Measurements from ENCODE around the gene TPPP. TPM values are rescaled to one million over a fixed set of nuclear protein-coding genes. Genes with fewer than 3 reads are reported as not detected.
"Not testable (repeated sequence)": the region's sequence is repeated elsewhere in the genome, so short reads cannot be mapped to it uniquely, and the experiment has no call there.

Gene TPPP
- total RNA-seq, 1 experiment from 2014 or later: 1.8 TPM

GRCh38 chr5:681317-682191 lies 11.6 kb downstream of the TPPP start:
- POLR2A ChIA-PET; H3K36me3 Mint-ChIP-seq; H3K9me3 Mint-ChIP-seq; H3K27me3 Mint-ChIP-seq (ENCODE audit: low read depth); H3K4me3 Mint-ChIP-seq; H3K27ac Mint-ChIP-seq; H3K4me1 Mint-ChIP-seq; ATAC-seq; DNase-seq (ENCODE audit: low spot score); CTCF ChIA-PET: not testable (repeated sequence)

- H3K4me3 Mint-ChIP-seq; POLR2A ChIA-PET; H3K36me3 Mint-ChIP-seq; H3K27ac Mint-ChIP-seq; CTCF ChIA-PET; H3K4me1 Mint-ChIP-seq; DNase-seq (ENCODE audit: low spot score); H3K9me3 Mint-ChIP-seq; ATAC-seq: not testable (repeated sequence)
- H3K27me3 Mint-ChIP-seq (ENCODE audit: low read depth): peaks cover 12% of the 10 kb centered on the region
Measured at GRCh38 chr5:680836-681235, 12.3 kb downstream of the TPPP start.

- peaks cover 14% of the 10 kb centered on the region for H3K27me3 Mint-ChIP-seq (ENCODE audit: low read depth)
- H3K4me3 Mint-ChIP-seq; DNase-seq (ENCODE audit: low spot score); CTCF ChIA-PET; ATAC-seq; H3K4me1 Mint-ChIP-seq; H3K9me3 Mint-ChIP-seq; H3K36me3 Mint-ChIP-seq; H3K27ac Mint-ChIP-seq; POLR2A ChIA-PET: not testable (repeated sequence)
Measured at GRCh38 chr5:680118-680795, 12.9 kb downstream of the TPPP start.

- ATAC-seq; H3K27ac Mint-ChIP-seq; POLR2A ChIA-PET; H3K9me3 Mint-ChIP-seq; H3K36me3 Mint-ChIP-seq; CTCF ChIA-PET; H3K4me3 Mint-ChIP-seq; H3K4me1 Mint-ChIP-seq; DNase-seq (ENCODE audit: low spot score): not testable (repeated sequence)
- H3K27me3 Mint-ChIP-seq (ENCODE audit: low read depth): peaks cover 14% of the 10 kb centered on the region
Measured at GRCh38 chr5:679166-679895, 13.8 kb downstream of the TPPP start.

- H3K9me3 Mint-ChIP-seq; DNase-seq (ENCODE audit: low spot score); POLR2A ChIA-PET; ATAC-seq; CTCF ChIA-PET; H3K4me1 Mint-ChIP-seq; H3K4me3 Mint-ChIP-seq; H3K27ac Mint-ChIP-seq; H3K36me3 Mint-ChIP-seq: not testable (repeated sequence)
- peaks cover 14% of the 10 kb centered on the region for H3K27me3 Mint-ChIP-seq (ENCODE audit: low read depth)
Measured at GRCh38 chr5:678521-678920, 14.6 kb downstream of the TPPP start.

- Mint-ChIP-seq H3K27me3 (ENCODE audit: low read depth) (peaks cover 17% of the 10 kb centered on the region), H3K27ac (no peak overlapping the region), H3K4me1 (0 out of 2 replicates have a peak, but pooled peaks cover 5% of the 10 kb centered on the region), H3K36me3 (no peaks in the 10 kb centered on the region), H3K9me3 (no peaks in the 10 kb centered on the region), H3K4me3 (no peak overlapping the region)
- no peak for DNase-seq (ENCODE audit: low spot score)
- POLR2A ChIA-PET: no interaction called here
- CTCF ChIA-PET: no interaction called here
- ATAC-seq: no peak
- TF ChIP-seq ELF4 (CRISPR knock-in tag; IDR thresholded peaks at IDR 0.05; ENCODE audit: low read depth) (no peak), E2F1 (CRISPR knock-in tag; IDR thresholded peaks at IDR 0.05) (no peak), AR (CRISPR knock-in tag; IDR thresholded peaks at IDR 0.05) (no peak)
Measured at GRCh38 chr5:677131-678101, 15.7 kb downstream of the TPPP start.
